B cell (primary cell): ENCODE measurements around the gene LYPD3. TPM values are rescaled to one million over a fixed set of nuclear protein-coding genes. Genes with fewer than 3 reads are reported as not detected.
A peak's percentile ranks its signal among the peaks of the same experiment; 100 is the strongest.

Source experiments
- ATAC-seq: fragments of 200-7000 bp; cut with Tn5 transposase; one replicate; pipeline ENCODE4 v1.10.0; 2021; ENCODE audit warnings: low read depth, mild to moderate bottlenecking, moderate number of reproducible peaks, moderate library complexity
- CTCF ChIA-PET: fragments of 350-600 bp; sonication (Branson Sonifier 250); formaldehyde crosslinking; loops from one replicate; lab custom pipeline; 2021; ENCODE audit warnings: antibody characterized with exemption, inconsistent platforms; lab: Charles Lee
- POLR2A ChIA-PET: fragments of 350-600 bp; sonication (Branson Sonifier 250); formaldehyde crosslinking; loops from one replicate; lab custom pipeline; 2021; ENCODE audit warnings: antibody characterized with exemption; lab: Charles Lee
- DNase-seq: peaks from one replicate; pipeline ENCODE4 v3.0.0; 2013
- H2AFZ ChIP-seq: 2 replicates; pipeline ENCODE4 v1.6.1; 2012; ENCODE audit warnings: mild to moderate bottlenecking, low read depth, low read length; ENCODE audit not compliant: insufficient read depth, poor library complexity, severe bottlenecking
- H3K27ac ChIP-seq, 2 donors: 1 replicate in 1 of 2; 2 replicates in 1 of 2; pipeline ENCODE4 v1.5.1; 2012 to 2013; ENCODE audit warnings: low read length in 2 of 2, mild to moderate bottlenecking in 2 of 2, moderate library complexity in 1 of 2
- H3K27me3 ChIP-seq, 4 experiments: fragments of 200-600 bp in 1 of 4; sonication (generic) in 1 of 4; replicated peaks in 1 of 4; 1 replicate in 2 of 4; 2 replicates in 2 of 4; pipeline versions ENCODE4 v1.6.1 to v1.7.0; 2013 to 2016; ENCODE audit warnings: low read length in 3 of 4, mild to moderate bottlenecking in 2 of 4, mixed read lengths in 1 of 4, moderate library complexity in 1 of 4; ENCODE audit not compliant: insufficient read depth in 4 of 4, control insufficient read depth in 3 of 4; ENCODE audit errors: control extremely low read depth in 1 of 4
- H3K36me3 ChIP-seq, 2 experiments: replicated peaks in 1 of 2; 1 replicate in 1 of 2; 2 replicates in 1 of 2; pipeline versions ENCODE4 v1.6.1 to v1.7.1; 2013; ENCODE audit warnings: low read length in 1 of 2; ENCODE audit not compliant: insufficient read depth in 2 of 2, control insufficient read depth in 1 of 2; ENCODE audit errors: control extremely low read depth in 1 of 2, extremely low read depth in 1 of 2
- H3K4me1 ChIP-seq, 2 donors: fragments of 200-600 bp in 1 of 2; sonication (generic) in 1 of 2; 1 replicate in 1 of 2; 2 replicates in 1 of 2; pipeline versions ENCODE4 v1.5.1 to v1.6.1; 2013 to 2017; ENCODE audit warnings: low read length in 2 of 2; ENCODE audit not compliant: control insufficient read depth in 2 of 2, insufficient read depth in 2 of 2
- H3K4me2 ChIP-seq: replicated peaks from 2 replicates; pipeline ENCODE3; 2012; ENCODE audit warnings: mild to moderate bottlenecking, low read depth, low read length; ENCODE audit not compliant: poor library complexity, severe bottlenecking
- H3K4me3 ChIP-seq, 5 experiments: fragments of 200-600 bp in 1 of 5; sonication (generic) in 1 of 5; 1 replicate in 3 of 5; 2 replicates in 2 of 5; pipeline versions ENCODE4 v1.5.1 to v1.7.0; 2011 to 2016; ENCODE audit warnings: low read length in 4 of 5, mild to moderate bottlenecking in 4 of 5, low read depth in 2 of 5, control low read depth in 1 of 5, moderate library complexity in 1 of 5; ENCODE audit not compliant: insufficient read depth in 1 of 5; ENCODE audit errors: control extremely low read depth in 1 of 5, extremely low read depth in 1 of 5
- H3K79me2 ChIP-seq: fragments of 200-600 bp; sonication (generic); one replicate; pipeline ENCODE4 v1.6.0; 2016; ENCODE audit warnings: low read length; ENCODE audit not compliant: control insufficient read depth, insufficient read depth
- H3K9ac ChIP-seq: fragments of 200-600 bp; sonication (generic); 2 replicates; pipeline ENCODE4 v1.6.1; 2017; ENCODE audit warnings: mild to moderate bottlenecking, low read length, moderate library complexity
- H3K9me3 ChIP-seq, 3 donors: one replicate each; pipeline versions ENCODE4 v1.6.1 to v1.7.1; 2013; ENCODE audit warnings: low read length in 2 of 3; ENCODE audit not compliant: control insufficient read depth in 2 of 3, insufficient read depth in 1 of 3; ENCODE audit errors: control extremely low read depth in 1 of 3
- H4K20me1 ChIP-seq: 2 replicates; pipeline ENCODE4 v1.6.0; 2012; ENCODE audit warnings: mild to moderate bottlenecking, low read length; ENCODE audit not compliant: insufficient read depth, control insufficient read depth, poor library complexity, severe bottlenecking
- H3K27ac Mint-ChIP-seq: one replicate; pipeline ENCODE4 v1.8.0; 2021; ENCODE audit warnings: mixed read lengths
- H3K27me3 Mint-ChIP-seq: one replicate; pipeline ENCODE4 v1.8.0; 2021; ENCODE audit warnings: mixed read lengths
- H3K4me1 Mint-ChIP-seq: one replicate; pipeline ENCODE4 v1.8.0; 2021; ENCODE audit warnings: mixed read lengths
- H3K4me3 Mint-ChIP-seq: one replicate; pipeline ENCODE4 v1.8.0; 2021; ENCODE audit warnings: mixed read lengths
- H3K9me3 Mint-ChIP-seq: one replicate; pipeline ENCODE4 v1.8.0; 2022; ENCODE audit warnings: mixed read lengths; ENCODE audit not compliant: insufficient read depth
- EZH2 ChIP-seq: IDR thresholded peaks from 2 replicates; pipeline ENCODE4 v1.6.1; 2012; ENCODE audit warnings: borderline replicate concordance, low read depth, mild to moderate bottlenecking, moderate library complexity, low read length; ENCODE audit not compliant: insufficient read depth, poor library complexity, severe bottlenecking
- WGBS: methylation state at CpG from one replicate; pipeline ENCODE4 v1.1.5; 2013; ENCODE audit warnings: missing lambda C conversion rate; ENCODE audit not compliant: insufficient coverage; 5-methylcytosine and 5-hydroxymethylcytosine counted together
- intact Hi-C: fragments of 100-400 bp; cut with micrococcal nuclease; formaldehyde crosslinking; loops from one replicate; pipeline ENCODE4 v1.10.0; 2022
- polyA plus RNA-seq: library from polyadenylated mRNA; depleted of rRNA; stranded (reverse); fragments of >200 nt; gene quantifications from 2 replicates; pipeline ENCODE4 v1.2.3, GENCODE V29; 2012
- total RNA-seq, 2 donors: library from RNA; stranded (reverse); fragments of 120-200 nt in 1 of 2; gene quantifications; 1 replicate in 1 of 2; 2 replicates in 1 of 2; pipeline versions ENCODE4 v1.2.3 to v1.2.4, GENCODE V29; 2013 to 2022
- TF ChIP-seq, protein P1 (sequence below): fragments of 200-600 bp; IDR thresholded peaks from one replicate; pipeline ENCODE4 v1.8.0; 2022; ENCODE audit warnings: antibody characterized with exemption, mild to moderate bottlenecking

The LYPD3 gene
- total and polyA plus RNA-seq, 2 donors (not counting 1 experiment from before 2014, with no cell fraction given): 0.27 to 2.2 TPM

DNA sequence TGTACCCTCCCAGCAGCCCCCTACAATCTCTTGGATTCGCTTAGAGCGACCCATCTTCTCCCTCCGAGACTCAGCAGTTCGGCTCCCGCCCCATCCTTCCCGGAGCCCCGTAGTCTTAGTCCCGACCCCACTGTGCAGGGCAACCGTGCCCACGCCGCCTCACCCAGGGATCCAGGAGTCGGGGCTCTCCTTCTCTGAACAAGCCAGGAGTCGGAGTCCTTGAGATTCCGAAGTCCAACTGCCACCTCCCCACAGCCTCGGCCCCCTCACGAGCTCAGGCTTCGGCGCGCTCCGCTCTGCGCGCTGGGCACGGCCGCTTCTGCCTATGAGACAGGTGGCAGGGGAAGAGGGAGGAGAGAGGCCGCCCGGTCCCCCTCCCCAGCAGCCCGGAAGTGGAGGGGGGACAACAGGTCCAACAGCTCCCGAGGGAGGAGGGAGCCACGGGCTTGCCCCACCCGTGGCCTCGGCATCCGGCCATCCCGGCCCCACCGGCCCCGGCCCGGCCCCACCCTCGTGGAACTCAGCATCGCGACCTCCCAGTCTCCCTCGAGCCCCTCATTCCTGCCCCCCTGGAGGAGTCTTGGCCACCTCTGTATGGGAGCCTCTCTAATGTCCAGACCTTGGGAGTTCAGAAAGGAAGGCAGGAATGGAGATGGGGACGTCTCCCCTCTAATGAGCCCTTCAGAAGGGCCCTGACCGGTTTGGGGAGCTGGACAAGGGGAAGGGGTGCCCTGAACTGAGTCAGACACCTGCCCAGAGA, 39.2 kb upstream of the LYPD3 start, which contains the start of gene PHLDB3:
TSS of gene PHLDB3 (minus strand) at position 321 of the 760 bp plus-strand sequence. CDS start 628 bp downstream, outside the sequence.
- Mint-ChIP-seq H3K4me3 (peak within 1 kb of the TSS; percentile 95), H3K27me3 (no peaks in the 10 kb centered on the region), H3K4me1 (peaks cover 23% of the 10 kb centered on the region), H3K27ac (peak within 1 kb of the TSS; percentile 98), H3K9me3 (no peaks in the 10 kb centered on the region)
- Histone ChIP-seq H3K79me2 (no peaks in the 10 kb centered on the region), H3K4me2 (peak within 1 kb of the TSS; percentile 99), H4K20me1 (no peaks in the 10 kb centered on the region), H3K9ac (peak within 1 kb of the TSS; percentile 87), H3K36me3 (peaks cover 1 to 2% of the 10 kb centered on the region in 2 experiments), H3K27ac (peak within 1 kb of the TSS; percentile 80 to 82), H3K4me1 (peaks cover 12 to 22% of the 10 kb centered on the region in 2 donors), H3K27me3 (no peaks in the 10 kb centered on the region), H3K9me3 (no peaks in the 10 kb centered on the region), H3K4me3 (peak within 1 kb of the TSS; percentile 65 to 97 (median 76)), H2AFZ (peak within 1 kb of the TSS; percentile 98)
- under 1% methylated on average over 31 of the region's 42 CpGs for WGBS
- intact Hi-C loops: loop anchor here (1.0 kb wide), 5 partner anchors 15 to 250 kb away; partner anchors contain the start of genes SMG9 and ZNF575
- ChIA-PET POLR2A (interaction anchor here (0.6 to 2.9 kb wide), 11 partner anchors 9 to 104 kb away, joined by 3 to 13 read pairs (median 5); partner anchors contain the start of genes ETHE1 and ZNF575), CTCF (interaction anchor here (0.7 to 3.6 kb wide), 8 partner anchors 15 to 72 kb away, joined by 3 to 45 read pairs (median 6); no protein-coding TSS in a partner anchor)
- DNase-seq (no peak), ATAC-seq (peak; percentile 19)
- TF ChIP-seq EZH2: no peak
- TF ChIP-seq, protein P1, sequence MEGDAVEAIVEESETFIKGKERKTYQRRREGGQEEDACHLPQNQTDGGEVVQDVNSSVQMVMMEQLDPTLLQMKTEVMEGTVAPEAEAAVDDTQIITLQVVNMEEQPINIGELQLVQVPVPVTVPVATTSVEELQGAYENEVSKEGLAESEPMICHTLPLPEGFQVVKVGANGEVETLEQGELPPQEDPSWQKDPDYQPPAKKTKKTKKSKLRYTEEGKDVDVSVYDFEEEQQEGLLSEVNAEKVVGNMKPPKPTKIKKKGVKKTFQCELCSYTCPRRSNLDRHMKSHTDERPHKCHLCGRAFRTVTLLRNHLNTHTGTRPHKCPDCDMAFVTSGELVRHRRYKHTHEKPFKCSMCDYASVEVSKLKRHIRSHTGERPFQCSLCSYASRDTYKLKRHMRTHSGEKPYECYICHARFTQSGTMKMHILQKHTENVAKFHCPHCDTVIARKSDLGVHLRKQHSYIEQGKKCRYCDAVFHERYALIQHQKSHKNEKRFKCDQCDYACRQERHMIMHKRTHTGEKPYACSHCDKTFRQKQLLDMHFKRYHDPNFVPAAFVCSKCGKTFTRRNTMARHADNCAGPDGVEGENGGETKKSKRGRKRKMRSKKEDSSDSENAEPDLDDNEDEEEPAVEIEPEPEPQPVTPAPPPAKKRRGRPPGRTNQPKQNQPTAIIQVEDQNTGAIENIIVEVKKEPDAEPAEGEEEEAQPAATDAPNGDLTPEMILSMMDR: no peak
